ENCODE data around the gene HAX1. TPM values are rescaled to one million over a fixed set of nuclear protein-coding genes. Genes with fewer than 3 reads are reported as not detected.
"Not testable (repeated sequence)": the region's sequence is repeated elsewhere in the genome, so short reads cannot be mapped to it uniquely, and the experiment has no call there.

The HAX1 gene
- total RNA-seq, 1 donor from 2014 or later: 106 TPM

DNA sequence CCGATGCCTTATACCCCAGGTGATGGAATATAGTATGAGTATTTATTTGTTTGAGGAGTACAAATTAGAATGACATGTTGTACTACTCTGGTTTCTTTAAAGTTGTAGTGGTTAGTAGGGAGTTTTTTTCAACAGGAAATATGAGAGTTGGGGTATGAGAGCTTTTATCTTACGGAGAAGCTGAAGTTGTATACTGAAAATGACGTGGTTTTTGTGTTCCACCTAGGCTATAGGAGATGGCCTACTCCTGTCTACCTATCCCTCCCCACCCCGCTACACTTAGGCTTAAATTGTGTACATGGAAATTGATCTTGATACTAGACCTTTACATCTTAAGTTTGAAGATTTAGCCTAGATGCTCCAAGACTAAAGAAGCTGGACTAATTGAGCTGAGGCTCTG, 6.8 kb upstream of the HAX1 start:
- no peak for DNase-seq (ENCODE audit: low read depth)
- H3K27me3 ChIP-seq (ENCODE audit: control insufficient read depth, insufficient read depth, low read length): no peaks in the 10 kb centered on the region
- H3K4me3 ChIP-seq (ENCODE audit: low read depth, low read length): no peak overlapping the region
- H3K36me3 ChIP-seq (ENCODE audit: control insufficient read depth, insufficient read depth, low read length): peaks cover 2% of the 10 kb centered on the region
- TF ChIP-seq, protein P1, sequence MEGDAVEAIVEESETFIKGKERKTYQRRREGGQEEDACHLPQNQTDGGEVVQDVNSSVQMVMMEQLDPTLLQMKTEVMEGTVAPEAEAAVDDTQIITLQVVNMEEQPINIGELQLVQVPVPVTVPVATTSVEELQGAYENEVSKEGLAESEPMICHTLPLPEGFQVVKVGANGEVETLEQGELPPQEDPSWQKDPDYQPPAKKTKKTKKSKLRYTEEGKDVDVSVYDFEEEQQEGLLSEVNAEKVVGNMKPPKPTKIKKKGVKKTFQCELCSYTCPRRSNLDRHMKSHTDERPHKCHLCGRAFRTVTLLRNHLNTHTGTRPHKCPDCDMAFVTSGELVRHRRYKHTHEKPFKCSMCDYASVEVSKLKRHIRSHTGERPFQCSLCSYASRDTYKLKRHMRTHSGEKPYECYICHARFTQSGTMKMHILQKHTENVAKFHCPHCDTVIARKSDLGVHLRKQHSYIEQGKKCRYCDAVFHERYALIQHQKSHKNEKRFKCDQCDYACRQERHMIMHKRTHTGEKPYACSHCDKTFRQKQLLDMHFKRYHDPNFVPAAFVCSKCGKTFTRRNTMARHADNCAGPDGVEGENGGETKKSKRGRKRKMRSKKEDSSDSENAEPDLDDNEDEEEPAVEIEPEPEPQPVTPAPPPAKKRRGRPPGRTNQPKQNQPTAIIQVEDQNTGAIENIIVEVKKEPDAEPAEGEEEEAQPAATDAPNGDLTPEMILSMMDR (IDR thresholded peaks at IDR 0.05; ENCODE audit: insufficient read depth, low read length, poor library complexity, severe bottlenecking): no peak

DNA sequence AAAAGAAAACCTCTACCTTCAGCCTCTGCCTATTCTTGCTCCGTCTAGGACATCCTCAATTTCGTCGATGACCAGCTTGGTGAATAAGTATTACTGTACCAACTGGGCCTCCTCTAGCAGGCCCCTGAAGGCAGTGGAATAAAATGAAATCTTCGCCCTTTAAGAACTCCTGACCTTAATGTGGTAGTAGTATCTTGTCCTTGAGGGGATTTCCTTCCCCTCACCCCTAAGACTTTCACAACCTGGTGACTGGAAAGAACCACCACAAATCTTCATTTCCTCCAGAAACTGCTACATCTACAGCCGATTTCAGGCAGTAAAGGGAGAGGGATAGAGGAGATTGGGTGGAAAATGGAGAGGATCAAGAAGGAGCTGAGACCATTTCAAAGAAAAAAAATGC, 1.6 kb upstream of the HAX1 start:
- H3K27me3 ChIP-seq (ENCODE audit: control insufficient read depth, insufficient read depth, low read length): no peaks in the 10 kb centered on the region
- DNase-seq (ENCODE audit: low read depth): no peak
- peaks cover 1% of the 10 kb centered on the region for H3K36me3 ChIP-seq (ENCODE audit: control insufficient read depth, insufficient read depth, low read length)
- H3K4me3 ChIP-seq (ENCODE audit: low read depth, low read length): no peak overlapping the region
- TF ChIP-seq, protein P1 (IDR thresholded peaks at IDR 0.05; ENCODE audit: insufficient read depth, low read length, poor library complexity, severe bottlenecking): no peak

DNA sequence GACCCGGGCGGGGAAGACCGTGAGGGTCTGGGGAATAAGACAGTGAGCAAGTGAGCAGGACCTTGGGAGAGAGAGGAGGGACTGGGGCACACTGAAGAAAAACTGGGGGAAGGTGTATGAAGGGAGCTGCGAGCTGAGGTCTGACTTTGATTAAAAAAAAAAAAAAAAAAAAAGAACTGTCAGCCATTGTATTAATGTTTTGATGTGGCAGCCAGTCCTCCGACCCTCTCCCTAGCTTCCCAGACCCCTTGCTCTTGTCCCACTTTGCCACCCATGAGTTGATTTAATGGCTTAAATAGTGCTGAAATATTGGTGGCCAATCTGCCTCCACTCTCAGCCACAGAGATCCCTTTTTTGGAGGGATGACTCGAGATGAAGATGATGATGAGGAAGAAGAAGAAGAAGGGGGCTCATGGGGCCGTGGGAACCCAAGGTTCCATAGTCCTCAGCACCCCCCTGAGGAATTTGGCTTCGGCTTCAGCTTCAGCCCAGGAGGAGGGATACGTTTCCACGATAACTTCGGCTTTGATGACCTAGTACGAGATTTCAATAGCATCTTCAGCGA, 652 bp downstream of the HAX1 start:
- TF ChIP-seq, protein P1 (IDR thresholded peaks at IDR 0.05; ENCODE audit: insufficient read depth, low read length, poor library complexity, severe bottlenecking): no peak
- DNase-seq (ENCODE audit: low read depth): no peak
- Histone ChIP-seq H3K4me3 (ENCODE audit: low read depth, low read length) (peak overlapping the region; percentile 87), H3K36me3 (ENCODE audit: control insufficient read depth, insufficient read depth, low read length) (peaks cover 1% of the 10 kb centered on the region), H3K27me3 (ENCODE audit: control insufficient read depth, insufficient read depth, low read length) (no peaks in the 10 kb centered on the region)

DNA sequence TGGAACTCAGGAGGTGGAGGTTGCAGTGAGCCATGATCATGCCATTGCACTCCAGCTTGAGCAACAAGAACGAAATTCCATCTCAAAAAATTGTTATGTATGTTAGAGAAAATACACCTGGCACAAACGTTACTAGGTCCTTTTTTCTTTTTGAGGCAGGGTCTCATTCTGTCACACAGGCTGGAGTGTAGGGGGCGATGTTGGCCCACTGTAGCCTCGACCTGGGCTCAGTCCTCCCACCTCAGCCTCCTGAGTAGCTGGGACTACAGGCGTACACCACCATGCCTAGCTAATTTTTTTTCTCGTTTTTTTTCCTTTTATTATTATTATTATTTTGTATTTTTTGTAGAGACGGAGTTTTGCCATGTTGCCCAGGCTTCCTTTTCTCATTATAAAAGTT, 4.4 kb downstream of the HAX1 start:
- TF ChIP-seq, protein P1 (IDR thresholded peaks at IDR 0.05; ENCODE audit: insufficient read depth, low read length, poor library complexity, severe bottlenecking): peak; percentile 15
- no peaks in the 10 kb centered on the region for H3K27me3 ChIP-seq (ENCODE audit: control insufficient read depth, insufficient read depth, low read length)
- no peaks in the 10 kb centered on the region for H3K36me3 ChIP-seq (ENCODE audit: control insufficient read depth, insufficient read depth, low read length)
- H3K4me3 ChIP-seq (ENCODE audit: low read depth, low read length): no peak overlapping the region
- DNase-seq (ENCODE audit: low read depth): no peak

DNA sequence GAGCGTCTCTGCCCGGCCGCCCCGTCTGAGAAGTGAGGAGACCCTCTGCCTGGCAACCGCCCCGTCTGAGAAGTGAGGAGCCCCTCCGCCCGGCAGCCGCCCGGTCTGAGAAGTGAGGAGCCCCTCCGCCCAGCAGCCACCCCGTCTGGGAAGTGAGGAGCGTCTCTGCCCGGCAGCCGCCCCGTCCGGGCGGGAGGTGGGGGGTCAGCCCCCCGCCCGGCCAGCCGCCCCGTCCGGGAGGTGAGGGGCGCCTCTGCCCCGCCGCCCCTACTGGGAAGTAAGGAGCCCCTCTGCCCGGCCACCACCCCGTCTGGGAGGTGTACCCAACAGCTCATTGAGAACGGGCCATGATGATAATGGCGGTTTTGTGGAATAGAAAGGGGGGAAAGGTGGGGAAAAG, 15.2 kb downstream of the HAX1 start:
- H3K36me3 ChIP-seq (ENCODE audit: control insufficient read depth, insufficient read depth, low read length); DNase-seq (ENCODE audit: low read depth); H3K4me3 ChIP-seq (ENCODE audit: low read depth, low read length); H3K27me3 ChIP-seq (ENCODE audit: control insufficient read depth, insufficient read depth, low read length): not testable (repeated sequence)

DNA sequence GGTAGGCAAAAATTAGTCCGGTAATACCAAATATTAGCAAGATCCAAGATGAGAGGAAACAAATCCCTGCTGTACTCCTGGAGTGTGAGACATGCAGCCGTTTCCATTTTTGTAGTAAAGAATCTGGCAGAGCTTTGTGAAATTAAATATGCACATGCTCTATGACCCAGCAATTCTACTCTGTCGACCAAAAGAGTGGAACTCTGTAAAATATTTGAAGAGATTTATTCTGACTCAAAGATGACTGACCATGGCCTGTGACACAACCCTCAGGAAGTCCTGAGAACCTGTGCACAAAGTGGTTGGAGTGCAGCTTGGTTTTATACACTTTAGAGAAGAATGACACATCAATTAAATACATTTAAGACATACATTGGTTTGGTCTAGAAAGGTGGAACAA, 16.2 kb downstream of the HAX1 start:
- TF ChIP-seq, protein P1 (IDR thresholded peaks at IDR 0.05; ENCODE audit: insufficient read depth, low read length, poor library complexity, severe bottlenecking): no peak
- H3K36me3 ChIP-seq (ENCODE audit: control insufficient read depth, insufficient read depth, low read length): no peaks in the 10 kb centered on the region
- H3K27me3 ChIP-seq (ENCODE audit: control insufficient read depth, insufficient read depth, low read length): no peaks in the 10 kb centered on the region
- H3K4me3 ChIP-seq (ENCODE audit: low read depth, low read length): no peak overlapping the region
- DNase-seq (ENCODE audit: low read depth): no peak

All from kidney epithelial cell (primary cell).